Raji (cell line): ENCODE measurements around the gene FITM1.

ENCODE experiments used
- POLR2A ChIP-seq: IDR thresholded peaks from 2 replicates; pipeline ENCODE4 v1.6.1; 2011; ENCODE audit warnings: low read depth, low read length, control low read depth; ENCODE audit not compliant: insufficient read depth

The FITM1 gene

GRCh38 chr14:24177891-24178290 lies 47.4 kb downstream of the FITM1 start:
- no peak for TF ChIP-seq POLR2A

- no peak for TF ChIP-seq POLR2A
Observed at GRCh38 chr14:24178399-24179178, 48.1 kb downstream of the FITM1 start.

GRCh38 chr14:24179294-24179960 lies 49.0 kb downstream of the FITM1 start:
- no peak for TF ChIP-seq POLR2A

GRCh38 chr14:24179961-24180796 lies 49.7 kb downstream of the FITM1 start:
- TF ChIP-seq POLR2A = no peak

- TF ChIP-seq POLR2A = no peak
Observed at GRCh38 chr14:24181371-24182077, 51.1 kb downstream of the FITM1 start.
